ENCODE data around the gene CLEC4F.

DNA sequence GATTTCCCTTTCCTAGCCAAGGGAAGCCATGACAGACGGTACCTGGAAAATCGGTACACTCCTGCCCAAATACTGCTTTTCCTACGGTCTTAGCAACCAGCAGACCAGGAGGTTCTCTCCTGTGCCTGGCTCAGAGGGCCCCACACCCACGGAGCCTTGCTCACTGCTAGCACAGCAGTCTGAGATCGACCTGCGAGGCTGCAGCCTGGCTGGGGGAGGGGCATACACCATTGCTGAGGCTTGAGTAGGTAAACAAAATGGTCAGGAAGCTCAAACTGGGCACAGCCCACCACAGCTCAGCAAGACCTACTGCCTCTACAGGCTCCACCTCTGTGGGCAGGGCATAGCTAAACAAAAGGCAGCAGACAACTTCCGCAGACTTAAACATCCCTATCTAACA is 22.0 kb upstream of the CLEC4F start:
- TF ChIP-seq, protein P1, sequence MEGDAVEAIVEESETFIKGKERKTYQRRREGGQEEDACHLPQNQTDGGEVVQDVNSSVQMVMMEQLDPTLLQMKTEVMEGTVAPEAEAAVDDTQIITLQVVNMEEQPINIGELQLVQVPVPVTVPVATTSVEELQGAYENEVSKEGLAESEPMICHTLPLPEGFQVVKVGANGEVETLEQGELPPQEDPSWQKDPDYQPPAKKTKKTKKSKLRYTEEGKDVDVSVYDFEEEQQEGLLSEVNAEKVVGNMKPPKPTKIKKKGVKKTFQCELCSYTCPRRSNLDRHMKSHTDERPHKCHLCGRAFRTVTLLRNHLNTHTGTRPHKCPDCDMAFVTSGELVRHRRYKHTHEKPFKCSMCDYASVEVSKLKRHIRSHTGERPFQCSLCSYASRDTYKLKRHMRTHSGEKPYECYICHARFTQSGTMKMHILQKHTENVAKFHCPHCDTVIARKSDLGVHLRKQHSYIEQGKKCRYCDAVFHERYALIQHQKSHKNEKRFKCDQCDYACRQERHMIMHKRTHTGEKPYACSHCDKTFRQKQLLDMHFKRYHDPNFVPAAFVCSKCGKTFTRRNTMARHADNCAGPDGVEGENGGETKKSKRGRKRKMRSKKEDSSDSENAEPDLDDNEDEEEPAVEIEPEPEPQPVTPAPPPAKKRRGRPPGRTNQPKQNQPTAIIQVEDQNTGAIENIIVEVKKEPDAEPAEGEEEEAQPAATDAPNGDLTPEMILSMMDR (IDR thresholded peaks at IDR 0.05), result no peak
- no peak for TF ChIP-seq POLR2A (IDR thresholded peaks at IDR 0.05)

All from Peyer's patch (tissue), 4 donors.